HepG2 (cell line): ENCODE data around the gene NOL4L. TPM values are rescaled to one million over a fixed set of nuclear protein-coding genes. Genes with fewer than 3 reads are reported as not detected.

Source experiments
- ASH2L ChIP-seq: fragments of 300-600, 200-600 bp; sonication (generic); IDR thresholded peaks from 2 replicates; pipeline ENCODE4 v1.7.0; 2017; ENCODE audit warnings: low read depth, mild to moderate bottlenecking, moderate library complexity, mixed read lengths, low read length; ENCODE audit not compliant: insufficient read length
- CBX1 ChIP-seq: IDR thresholded peaks from one replicate; pipeline ENCODE4 v1.6.1; 2016; ENCODE audit warnings: antibody characterized with exemption, low read depth
- CBX2 ChIP-seq, 2 experiments: fragments of 200-600 bp in 1 of 2; sonication (generic); formaldehyde crosslinking in 1 of 2; IDR thresholded peaks; 2 replicates each; pipeline versions ENCODE4 v1.7.0 to v1.8.1; 2018 to 2022; ENCODE audit warnings: low read depth in 2 of 2, low read length in 1 of 2, mild to moderate bottlenecking in 1 of 2, missing genetic modification reagents in 1 of 2
- CEBPB ChIP-seq: IDR thresholded peaks from 2 replicates; pipeline ENCODE4 v1.6.1; 2011; ENCODE audit warnings: low read depth, low read length, improper control_type of control experiment, borderline replicate concordance
- GLMP ChIP-seq: sonication (generic); formaldehyde crosslinking; IDR thresholded peaks from 2 replicates; pipeline ENCODE4 v1.9.0; 2021; ENCODE audit warnings: missing genetic modification reagents, mild to moderate bottlenecking, borderline replicate concordance
- HMGXB3 ChIP-seq: sonication (generic); formaldehyde crosslinking; IDR thresholded peaks from 2 replicates; pipeline ENCODE4 v1.4.0; 2020; ENCODE audit warnings: missing genetic modification reagents, borderline replicate concordance
- MAX ChIP-seq: IDR thresholded peaks from 2 replicates; pipeline ENCODE4 v1.6.1; 2012; ENCODE audit warnings: inconsistent platforms
- SMAD1 ChIP-seq: sonication (generic); formaldehyde crosslinking; IDR thresholded peaks from 2 replicates; pipeline ENCODE4 v1.4.0; 2020; ENCODE audit warnings: missing genetic modification reagents, low read depth, mild to moderate bottlenecking, borderline replicate concordance
- ZBTB33 ChIP-seq: sonication (generic); formaldehyde crosslinking; IDR thresholded peaks from 2 replicates; pipeline ENCODE4 v1.4.0; 2020; ENCODE audit warnings: missing genetic modification reagents
- ZBTB43 ChIP-seq: sonication (generic); formaldehyde crosslinking; conservative IDR thresholded peaks from 2 replicates; pipeline ENCODE4 v1.4.0; 2020; ENCODE audit warnings: missing genetic modification reagents
- ZNF207 ChIP-seq: fragments of 450-650 bp; IDR thresholded peaks from 2 replicates; pipeline ENCODE4 v1.6.1; 2016; ENCODE audit warnings: antibody characterized with exemption, borderline replicate concordance
- ZNF383 ChIP-seq: sonication (generic); formaldehyde crosslinking; IDR thresholded peaks from 2 replicates; pipeline ENCODE4 v1.4.0; 2020; ENCODE audit warnings: missing genetic modification reagents, mild to moderate bottlenecking, borderline replicate concordance
- ZNF558 ChIP-seq: sonication (generic); formaldehyde crosslinking; IDR thresholded peaks from 2 replicates; pipeline ENCODE4 v1.9.0; 2022; ENCODE audit warnings: mild to moderate bottlenecking, missing genetic modification reagents, borderline replicate concordance
- ZNF691 ChIP-seq: sonication (generic); formaldehyde crosslinking; IDR thresholded peaks from 2 replicates; pipeline ENCODE4 v1.4.0; 2020; ENCODE audit warnings: missing genetic modification reagents, low read depth, mild to moderate bottlenecking, borderline replicate concordance
- ZNF710 ChIP-seq: sonication (generic); formaldehyde crosslinking; IDR thresholded peaks from 2 replicates; pipeline ENCODE4 v1.5.0; 2020; ENCODE audit warnings: mild to moderate bottlenecking, missing genetic modification reagents, borderline replicate concordance
- polyA plus RNA-seq, 8 experiments: library from polyadenylated mRNA; depleted of rRNA in 3 of 8; stranded (reverse) in 7 of 8; unstranded in 1 of 8; fragments of >200 nt; fragmentation: Illumina TruSeq in 4 of 8; extraction: Trizol in 4 of 8; gene quantifications; 2 replicates each; pipeline versions ENCODE4 v1.2.1 to v1.2.3, GENCODE V29; 2011 to 2016; ENCODE audit warnings: low read depth in 4 of 8, missing spikeins in 1 of 8, mixed read lengths in 1 of 8; ENCODE audit not compliant: insufficient read depth in 1 of 8
- total RNA-seq, 5 experiments: library from RNA; depleted of rRNA; stranded (reverse); fragments of >200 nt; fragmentation: Illumina TruSeq; extraction: Trizol; gene quantifications; 2 replicates each; pipeline ENCODE4 v1.2.3, GENCODE V29; 2016; ENCODE audit warnings: low read depth in 1 of 5

NOL4L gene
- total and polyA plus RNA-seq, 2 of the 13 experiments (the other 11 are each of a cell fraction or from before 2014, with no cell fraction given) = 16.6 to 35.4 TPM

- TF ChIP-seq MAX (0 out of 2 replicates have a peak, but pooled peaks have one; percentile 33), ASH2L (peak; percentile 66), HMGXB3 (CRISPR knock-in tag) (no peak), CBX2 (IDR thresholded peaks at IDR 0.05; ENCODE audit: low read depth, low read length) (no peak), CBX2 (CRISPR knock-in tag; IDR thresholded peaks at IDR 0.05; ENCODE audit: low read depth) (no peak), ZBTB33 (CRISPR knock-in tag) (peak; percentile 68), SMAD1 (CRISPR knock-in tag) (no peak), ZNF558 (CRISPR knock-in tag) (no peak), ZNF710 (CRISPR knock-in tag) (no peak), ZNF383 (CRISPR knock-in tag) (no peak), CBX1 (no peak), GLMP (no peak), ZNF207 (no peak), CEBPB (peak; percentile 44; the same call in 1 of the 2 replicates), ZBTB43 (CRISPR knock-in tag) (no peak), ZNF691 (CRISPR knock-in tag) (0 out of 2 replicates have a peak, but pooled peaks have one; percentile 59)
These were observed 147.6 kb downstream of the NOL4L start (continued) for GRCh38 chr20:32437391-32438074.
